ENCODE measurements around the gene HTRA1. TPM values are rescaled to one million over a fixed set of nuclear protein-coding genes. Genes with fewer than 3 reads are reported as not detected.

The HTRA1 gene
- total RNA-seq, 1 donor from 2014 or later, result 35.7 TPM

DNA sequence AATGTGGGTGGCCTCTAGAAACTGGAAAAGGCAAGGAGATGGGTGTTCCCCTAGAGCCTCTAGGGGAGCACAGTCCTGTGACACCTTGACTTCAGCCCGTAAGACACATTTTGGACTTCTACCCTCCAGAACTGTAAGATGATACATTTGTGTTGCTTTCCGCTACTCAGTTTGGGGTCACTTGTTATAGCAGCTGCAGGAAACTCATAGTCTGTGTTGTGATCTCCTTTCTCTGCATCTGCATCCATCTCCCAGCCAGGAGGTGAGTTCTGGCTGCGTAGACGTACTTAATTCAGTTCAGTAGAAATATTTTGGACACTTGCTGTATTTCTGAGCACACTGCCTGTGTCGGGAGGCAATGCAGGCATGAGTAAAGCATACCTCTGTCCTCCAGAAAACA is 69.9 kb downstream of the HTRA1 start:
- TF ChIP-seq, protein P1, sequence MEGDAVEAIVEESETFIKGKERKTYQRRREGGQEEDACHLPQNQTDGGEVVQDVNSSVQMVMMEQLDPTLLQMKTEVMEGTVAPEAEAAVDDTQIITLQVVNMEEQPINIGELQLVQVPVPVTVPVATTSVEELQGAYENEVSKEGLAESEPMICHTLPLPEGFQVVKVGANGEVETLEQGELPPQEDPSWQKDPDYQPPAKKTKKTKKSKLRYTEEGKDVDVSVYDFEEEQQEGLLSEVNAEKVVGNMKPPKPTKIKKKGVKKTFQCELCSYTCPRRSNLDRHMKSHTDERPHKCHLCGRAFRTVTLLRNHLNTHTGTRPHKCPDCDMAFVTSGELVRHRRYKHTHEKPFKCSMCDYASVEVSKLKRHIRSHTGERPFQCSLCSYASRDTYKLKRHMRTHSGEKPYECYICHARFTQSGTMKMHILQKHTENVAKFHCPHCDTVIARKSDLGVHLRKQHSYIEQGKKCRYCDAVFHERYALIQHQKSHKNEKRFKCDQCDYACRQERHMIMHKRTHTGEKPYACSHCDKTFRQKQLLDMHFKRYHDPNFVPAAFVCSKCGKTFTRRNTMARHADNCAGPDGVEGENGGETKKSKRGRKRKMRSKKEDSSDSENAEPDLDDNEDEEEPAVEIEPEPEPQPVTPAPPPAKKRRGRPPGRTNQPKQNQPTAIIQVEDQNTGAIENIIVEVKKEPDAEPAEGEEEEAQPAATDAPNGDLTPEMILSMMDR (conservative IDR thresholded peaks at IDR 0.05; ENCODE audit: low read depth, low read length), result no peak
- H3K4me3 ChIP-seq (ENCODE audit: low read depth, low read length), result no peak overlapping the region
- no peak for DNase-seq (ENCODE audit: low read depth)

DNA sequence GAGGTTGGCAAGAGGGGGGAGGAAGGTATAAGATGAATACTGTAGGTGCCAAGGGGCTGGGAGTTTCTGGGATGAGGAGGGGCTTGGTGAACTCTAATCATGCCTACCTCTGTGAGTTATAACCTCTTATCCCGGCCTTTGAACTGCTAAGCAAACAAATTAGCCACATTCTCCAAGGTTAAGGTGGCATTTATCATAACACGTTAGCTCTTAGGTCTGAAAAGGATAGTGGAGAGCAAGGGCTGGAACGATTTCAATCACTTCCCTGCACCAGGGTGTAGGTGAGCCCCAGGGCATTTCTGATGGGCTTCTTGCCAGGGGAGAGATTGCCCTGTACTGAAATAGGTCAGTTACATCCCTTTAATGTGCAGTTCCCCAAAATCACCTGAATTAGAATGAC is 70.6 kb downstream of the HTRA1 start:
- DNase-seq (ENCODE audit: low read depth), result no peak
- TF ChIP-seq, protein P1 (conservative IDR thresholded peaks at IDR 0.05; ENCODE audit: low read depth, low read length), result no peak

DNA sequence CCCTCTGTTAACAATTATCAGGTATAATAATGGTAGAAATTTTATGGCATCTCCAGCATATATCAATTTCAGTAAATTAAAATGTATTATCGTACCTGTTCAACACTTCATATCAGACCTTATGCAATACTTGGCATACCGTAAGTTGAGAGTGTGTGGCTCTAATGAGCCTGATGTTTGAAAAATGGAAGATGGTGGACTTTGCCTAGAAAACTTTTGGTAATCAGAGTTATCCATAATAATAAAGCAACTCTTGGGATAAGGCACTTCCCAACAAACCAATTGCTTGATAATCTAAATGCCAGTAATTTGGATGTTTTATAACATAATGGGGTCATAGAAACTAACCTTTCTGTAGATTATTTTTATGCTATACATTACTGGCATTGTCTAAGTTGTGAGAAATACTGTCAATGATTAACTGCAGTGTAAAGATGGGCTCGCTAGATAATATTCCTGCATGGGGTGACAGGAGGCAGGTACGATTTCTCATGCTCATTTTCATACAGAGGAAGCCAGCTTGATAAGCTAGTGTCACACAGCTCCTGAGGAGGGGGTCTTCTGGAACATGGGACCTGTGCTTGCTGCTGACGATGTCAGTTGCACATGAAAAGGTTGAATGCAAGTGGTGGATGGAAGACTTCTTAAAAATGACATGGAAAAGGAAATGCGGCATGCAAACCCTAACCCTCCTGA is 71.4 kb downstream of the HTRA1 start:
- TF ChIP-seq, protein P1 (conservative IDR thresholded peaks at IDR 0.05; ENCODE audit: low read depth, low read length), result no peak
- no peak for DNase-seq (ENCODE audit: low read depth)
- no peak overlapping the region for H3K4me3 ChIP-seq (ENCODE audit: low read depth, low read length)

More for the DNA sequence above, 70.6 kb downstream of the HTRA1 start:
- no peak overlapping the region for H3K4me3 ChIP-seq (ENCODE audit: low read depth, low read length)

DNA sequence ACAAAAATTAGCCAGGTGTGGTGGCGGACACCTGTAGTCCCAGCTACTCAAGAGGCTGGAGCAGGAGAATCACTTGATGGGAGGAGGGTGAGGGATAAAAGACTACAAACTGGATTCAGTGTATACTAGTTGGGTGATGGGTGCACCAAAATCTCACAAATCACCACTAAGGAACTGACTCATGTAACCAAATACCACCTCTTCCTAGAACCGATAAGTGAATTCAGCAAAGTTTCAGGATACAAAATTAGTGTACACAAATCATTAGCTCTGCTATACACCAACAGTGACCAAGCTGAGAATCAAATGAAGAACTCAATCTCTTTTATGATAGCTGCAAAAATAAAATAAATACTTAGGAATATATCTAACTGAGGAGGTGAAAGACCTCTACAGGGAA is 76.2 kb downstream of the HTRA1 start:
- no peak overlapping the region for H3K4me3 ChIP-seq (ENCODE audit: low read depth, low read length)
- DNase-seq (ENCODE audit: low read depth), result no peak
- TF ChIP-seq, protein P1 (conservative IDR thresholded peaks at IDR 0.05; ENCODE audit: low read depth, low read length), result no peak

DNA sequence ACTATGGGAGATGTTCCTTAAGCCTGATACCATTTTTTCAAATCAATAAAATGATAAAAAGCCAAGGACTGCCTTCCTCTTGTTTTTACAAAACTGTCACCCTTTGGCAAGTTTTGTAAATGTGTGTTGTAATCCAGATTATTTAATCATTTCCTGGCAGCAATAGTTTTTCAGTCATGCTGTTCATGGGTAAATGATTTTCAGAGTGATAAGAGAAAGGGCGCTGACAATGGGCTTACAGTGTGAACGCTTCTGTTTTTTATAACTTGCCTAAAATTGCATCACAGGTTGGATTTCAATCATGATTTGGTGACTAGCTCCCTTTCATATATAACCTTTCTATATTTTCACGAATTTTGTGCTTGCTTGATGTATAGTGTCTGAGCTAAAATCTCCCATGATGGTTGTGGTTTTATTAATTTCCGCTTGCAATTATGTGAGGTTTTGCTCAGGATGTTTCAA is 80.2 kb downstream of the HTRA1 start:
- H3K4me3 ChIP-seq (ENCODE audit: low read depth, low read length), result no peak overlapping the region
- TF ChIP-seq, protein P1 (conservative IDR thresholded peaks at IDR 0.05; ENCODE audit: low read depth, low read length), result no peak
- no peak for DNase-seq (ENCODE audit: low read depth)

DNA sequence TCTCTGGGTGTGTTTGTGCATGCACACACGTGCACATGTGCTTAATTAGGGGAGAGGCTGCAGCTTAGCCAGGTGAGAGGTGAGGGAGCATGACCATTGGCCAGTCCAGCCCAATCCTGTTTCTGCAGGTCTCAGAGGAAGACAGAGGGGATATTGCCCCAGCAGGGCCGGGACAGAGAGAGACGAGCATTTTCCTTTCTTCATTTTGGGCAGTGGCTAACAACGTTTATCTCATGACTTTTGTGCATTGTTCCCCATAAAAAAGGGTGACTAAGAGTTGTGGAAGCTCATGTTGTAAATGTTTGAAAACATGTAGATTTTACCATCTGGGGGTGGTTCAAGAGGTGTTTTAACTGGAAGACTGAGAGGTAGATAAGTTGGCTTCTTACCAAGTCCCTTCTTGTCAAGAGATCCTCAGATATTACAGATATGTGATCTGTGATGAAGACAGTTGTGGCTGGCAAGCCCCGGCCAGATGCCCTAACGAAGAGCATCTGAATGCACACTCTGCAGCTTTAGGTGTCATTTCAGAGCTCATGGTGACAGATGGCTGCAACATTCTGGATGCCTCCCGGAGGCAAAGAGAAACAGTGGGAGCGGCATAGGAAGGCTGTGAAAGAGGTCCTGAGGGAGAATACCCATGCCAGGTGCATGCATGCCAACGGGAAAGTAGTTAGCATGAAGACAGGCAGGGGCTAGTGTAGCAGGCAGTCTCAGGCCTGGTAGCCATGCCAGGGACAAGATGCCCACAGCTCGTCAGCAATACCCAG is 82.5 kb downstream of the HTRA1 start:
- TF ChIP-seq, protein P1 (conservative IDR thresholded peaks at IDR 0.05; ENCODE audit: low read depth, low read length), result no peak
- DNase-seq (ENCODE audit: low read depth), result no peak
- no peak overlapping the region for H3K4me3 ChIP-seq (ENCODE audit: low read depth, low read length)

Measured in epithelial cell of proximal tubule (primary cell).